Measurements from ENCODE around the gene MXI1. TPM values are rescaled to one million over a fixed set of nuclear protein-coding genes. Genes with fewer than 3 reads are reported as not detected.

The MXI1 gene
- total RNA-seq (10 to 100 TPM; 15.5 to 52.0 TPM), polyA plus RNA-seq (10 to 100 TPM in 1 of 2 donors, 1 to 10 TPM in 1; 9.6 to 12.9 TPM)

GRCh38 chr10:110207011-110207804 is at the start of gene MXI1:
Gene MXI1 (plus strand): TSS chr10:110207605. CDS start chr10:110207809, 204 bp downstream.
- peak within 1 kb of the TSS; percentile 39 to 73 (median 64) for H3K4me3 ChIP-seq (ENCODE audit: low read depth in 1 of 3, low read length in 3 of 3)
- peaks cover 2 to 41% (median 21%) of the 10 kb centered on the region in 4 donors for H3K4me1 ChIP-seq (ENCODE audit: control insufficient read depth in 4 of 4, insufficient read depth in 4 of 4, low read length in 3 of 4)
- 3% methylated on average over 37 of the region's 37 CpGs for WGBS
- H3K9ac ChIP-seq (ENCODE audit: low read depth in 1 of 2, low read length in 2 of 2), result peak within 1 kb of the TSS in 1 of 2 donors; percentile 42
- DNase-seq (ENCODE audit: low spot score), result peak; percentile 83
- TF ChIP-seq YY1 (IDR thresholded peaks at IDR 0.05) (peak; percentile 35), RAD21 (IDR thresholded peaks at IDR 0.05) (peak; percentile 4 to 43), HNF4A (conservative IDR thresholded peaks at IDR 0.05) (peak in 1 of 2 donors; percentile 23), EGR1 (IDR thresholded peaks at IDR 0.05; ENCODE audit: low read depth in 2 of 2) (no peak)
- H3K36me3 ChIP-seq (ENCODE audit: control insufficient read depth in 4 of 4, insufficient read depth in 3 of 4, low read depth in 1 of 4, low read length in 3 of 4), result no peaks in the 10 kb centered on the region
- no peaks in the 10 kb centered on the region for H3K27me3 ChIP-seq (ENCODE audit: control insufficient read depth in 4 of 4, insufficient read depth in 4 of 4, low read length in 3 of 4)
- no peaks in the 10 kb centered on the region for H3K9me3 ChIP-seq (ENCODE audit: control insufficient read depth in 4 of 4, low read length in 3 of 4)
- peak within 1 kb of the TSS in 1 of 2 donors; percentile 48 for H3K27ac ChIP-seq (ENCODE audit: low read depth in 1 of 2, low read length in 2 of 2)

- no peak for TF ChIP-seq GABPA (IDR thresholded peaks at IDR 0.05 in 1 of 2, conservative IDR thresholded peaks at IDR 0.05 in 1 of 2)
- no peak for TF ChIP-seq CTCF (IDR thresholded peaks at IDR 0.05; ENCODE audit: low read depth, low read length, missing input control)
- no peak for TF ChIP-seq JUND (IDR thresholded peaks at IDR 0.05)
- no peak for TF ChIP-seq EGR1 (IDR thresholded peaks at IDR 0.05; ENCODE audit: low read depth in 2 of 2)
- TF ChIP-seq, protein P1, sequence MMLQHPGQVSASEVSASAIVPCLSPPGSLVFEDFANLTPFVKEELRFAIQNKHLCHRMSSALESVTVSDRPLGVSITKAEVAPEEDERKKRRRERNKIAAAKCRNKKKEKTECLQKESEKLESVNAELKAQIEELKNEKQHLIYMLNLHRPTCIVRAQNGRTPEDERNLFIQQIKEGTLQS (IDR thresholded peaks at IDR 0.05), result no peak
- no peak for TF ChIP-seq SP1 (IDR thresholded peaks at IDR 0.05)
- TF ChIP-seq NR2F2 (IDR thresholded peaks at IDR 0.05), result no peak
- TF ChIP-seq RXRA (IDR thresholded peaks at IDR 0.05), result no peak
- TF ChIP-seq HNF4A (conservative IDR thresholded peaks at IDR 0.05), result no peak
- TF ChIP-seq FOXA2 (IDR thresholded peaks at IDR 0.05), result no peak
- TF ChIP-seq, protein P2, sequence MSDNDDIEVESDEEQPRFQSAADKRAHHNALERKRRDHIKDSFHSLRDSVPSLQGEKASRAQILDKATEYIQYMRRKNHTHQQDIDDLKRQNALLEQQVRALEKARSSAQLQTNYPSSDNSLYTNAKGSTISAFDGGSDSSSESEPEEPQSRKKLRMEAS (IDR thresholded peaks at IDR 0.05), result no peak
- no peak for TF ChIP-seq RAD21 (IDR thresholded peaks at IDR 0.05)
- TF ChIP-seq, protein P3, sequence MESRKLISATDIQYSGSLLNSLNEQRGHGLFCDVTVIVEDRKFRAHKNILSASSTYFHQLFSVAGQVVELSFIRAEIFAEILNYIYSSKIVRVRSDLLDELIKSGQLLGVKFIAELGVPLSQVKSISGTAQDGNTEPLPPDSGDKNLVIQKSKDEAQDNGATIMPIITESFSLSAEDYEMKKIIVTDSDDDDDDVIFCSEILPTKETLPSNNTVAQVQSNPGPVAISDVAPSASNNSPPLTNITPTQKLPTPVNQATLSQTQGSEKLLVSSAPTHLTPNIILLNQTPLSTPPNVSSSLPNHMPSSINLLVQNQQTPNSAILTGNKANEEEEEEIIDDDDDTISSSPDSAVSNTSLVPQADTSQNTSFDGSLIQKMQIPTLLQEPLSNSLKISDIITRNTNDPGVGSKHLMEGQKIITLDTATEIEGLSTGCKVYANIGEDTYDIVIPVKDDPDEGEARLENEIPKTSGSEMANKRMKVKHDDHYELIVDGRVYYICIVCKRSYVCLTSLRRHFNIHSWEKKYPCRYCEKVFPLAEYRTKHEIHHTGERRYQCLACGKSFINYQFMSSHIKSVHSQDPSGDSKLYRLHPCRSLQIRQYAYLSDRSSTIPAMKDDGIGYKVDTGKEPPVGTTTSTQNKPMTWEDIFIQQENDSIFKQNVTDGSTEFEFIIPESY (IDR thresholded peaks at IDR 0.05), result no peak
- TF ChIP-seq HNF4G (IDR thresholded peaks at IDR 0.05), result no peak
- no peak for TF ChIP-seq TAF1 (conservative IDR thresholded peaks at IDR 0.05)
- DNase-seq (ENCODE audit: low spot score), result no peak
- Histone ChIP-seq H3K9ac (ENCODE audit: low read depth in 1 of 2, low read length in 2 of 2) (no peak overlapping the region), H3K4me1 (ENCODE audit: control insufficient read depth in 4 of 4, insufficient read depth in 4 of 4, low read length in 3 of 4) (no peaks in the 10 kb centered on the region), H3K36me3 (ENCODE audit: control insufficient read depth in 4 of 4, insufficient read depth in 3 of 4, low read depth in 1 of 4, low read length in 3 of 4) (no peaks in the 10 kb centered on the region), H3K9me3 (ENCODE audit: control insufficient read depth in 4 of 4, low read length in 3 of 4) (no peaks in the 10 kb centered on the region), H3K27ac (ENCODE audit: low read depth in 1 of 2, low read length in 2 of 2) (no peak overlapping the region), H3K4me3 (ENCODE audit: low read depth in 1 of 3, low read length in 3 of 3) (no peak overlapping the region), H3K27me3 (ENCODE audit: control insufficient read depth in 4 of 4, insufficient read depth in 4 of 4, low read length in 3 of 4) (no peaks in the 10 kb centered on the region)
- WGBS, result 91% methylated on average over 11 of the region's 11 CpGs
Measured at GRCh38 chr10:110158051-110159005, 49.1 kb upstream of the MXI1 start.
